ENCODE measurements around the gene ADAM19.
A peak's percentile ranks its signal among the peaks of the same experiment; 100 is the strongest.

ADAM19 gene

DNA sequence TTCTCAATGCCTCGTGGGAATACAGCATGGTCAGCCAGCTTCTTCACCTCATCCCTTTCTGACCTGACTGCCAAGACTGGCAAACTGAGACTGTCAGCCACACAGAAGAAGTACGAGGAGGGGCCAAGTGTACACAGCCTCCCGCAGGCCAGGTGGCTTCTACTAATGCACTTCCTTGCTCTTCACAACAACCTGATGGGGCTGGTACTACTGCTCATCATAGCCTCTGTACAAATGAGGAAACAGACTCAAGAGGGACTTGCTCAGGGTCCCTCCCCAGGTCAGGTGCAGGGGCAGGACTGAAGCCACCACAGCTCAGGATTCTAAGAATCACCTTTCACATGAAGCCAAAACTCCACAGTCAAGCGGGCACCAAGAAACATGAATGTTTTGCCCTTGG lies 94.3 kb downstream of the ADAM19 start:
- peak; percentile 34 for DNase-seq

DNA sequence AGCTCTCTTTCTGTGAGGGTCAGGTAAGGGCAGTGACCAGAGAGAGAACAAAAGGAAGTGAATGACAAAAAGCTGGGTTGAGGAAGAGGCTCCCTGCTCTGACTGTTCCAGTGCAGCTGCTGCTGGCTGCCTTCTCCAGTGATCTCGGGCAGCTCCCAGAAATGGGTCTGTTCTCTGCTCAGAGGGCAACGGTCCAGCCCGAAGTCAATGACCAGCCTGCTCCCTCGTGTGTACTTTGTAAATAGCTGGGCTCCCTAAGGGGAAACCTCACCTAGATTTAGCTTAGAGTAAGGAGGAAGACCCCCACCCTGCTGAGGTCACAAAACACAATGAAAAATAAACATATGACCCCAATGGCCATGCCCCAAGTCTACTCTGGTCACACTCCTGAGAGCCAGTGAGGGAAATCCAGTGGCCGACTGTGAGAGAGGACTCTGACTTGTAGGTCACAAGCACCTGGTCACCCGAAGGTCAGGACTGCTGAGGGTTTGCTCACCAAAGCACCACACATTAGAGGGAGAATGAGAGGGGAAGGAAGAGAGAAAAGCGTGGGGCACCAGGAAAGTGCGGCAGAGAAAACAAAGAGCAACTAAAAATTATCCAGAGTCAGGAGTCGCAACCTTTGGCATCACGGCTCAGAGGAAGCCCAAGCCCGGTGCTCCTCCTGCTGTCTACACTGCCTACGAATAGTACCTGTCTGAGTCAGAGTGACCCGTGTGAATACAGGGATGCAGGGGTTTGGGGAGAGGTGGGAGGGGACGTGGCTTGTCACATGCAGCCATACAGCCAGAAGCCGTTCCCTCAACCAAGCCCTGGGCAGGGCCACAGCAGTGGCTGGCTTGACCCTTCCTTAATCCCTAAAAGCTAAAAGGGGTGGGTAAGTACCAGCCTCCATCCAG lies 95.7 kb downstream of the ADAM19 start:
- peak; percentile 55 for DNase-seq

DNA sequence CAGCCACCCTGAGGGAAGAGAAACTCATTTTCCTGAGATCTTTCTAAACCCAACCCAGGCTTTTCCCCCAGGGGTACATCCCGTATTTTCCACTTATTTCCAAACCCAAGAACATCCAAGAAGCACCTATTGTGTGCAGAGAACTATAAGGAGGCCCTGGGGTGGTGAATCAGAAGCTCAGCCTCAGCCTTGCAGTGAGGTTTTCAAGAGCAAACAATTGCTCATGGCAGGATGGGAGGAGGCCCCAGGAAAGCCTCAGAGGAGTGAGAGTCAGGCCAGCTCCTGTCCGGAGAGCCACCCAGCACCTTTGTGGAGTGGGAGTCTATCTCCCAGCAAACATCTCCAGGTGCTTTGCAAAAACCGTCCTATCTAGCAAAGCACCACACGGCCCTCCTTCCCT lies 96.4 kb downstream of the ADAM19 start:
- no peak for DNase-seq

- DNase-seq, result no peak
Measured at GRCh38 chr5:157478726-157479125, 96.8 kb downstream of the ADAM19 start.

- DNase-seq, result no peak
Measured at GRCh38 chr5:157477814-157478494, 97.6 kb downstream of the ADAM19 start.

DNA sequence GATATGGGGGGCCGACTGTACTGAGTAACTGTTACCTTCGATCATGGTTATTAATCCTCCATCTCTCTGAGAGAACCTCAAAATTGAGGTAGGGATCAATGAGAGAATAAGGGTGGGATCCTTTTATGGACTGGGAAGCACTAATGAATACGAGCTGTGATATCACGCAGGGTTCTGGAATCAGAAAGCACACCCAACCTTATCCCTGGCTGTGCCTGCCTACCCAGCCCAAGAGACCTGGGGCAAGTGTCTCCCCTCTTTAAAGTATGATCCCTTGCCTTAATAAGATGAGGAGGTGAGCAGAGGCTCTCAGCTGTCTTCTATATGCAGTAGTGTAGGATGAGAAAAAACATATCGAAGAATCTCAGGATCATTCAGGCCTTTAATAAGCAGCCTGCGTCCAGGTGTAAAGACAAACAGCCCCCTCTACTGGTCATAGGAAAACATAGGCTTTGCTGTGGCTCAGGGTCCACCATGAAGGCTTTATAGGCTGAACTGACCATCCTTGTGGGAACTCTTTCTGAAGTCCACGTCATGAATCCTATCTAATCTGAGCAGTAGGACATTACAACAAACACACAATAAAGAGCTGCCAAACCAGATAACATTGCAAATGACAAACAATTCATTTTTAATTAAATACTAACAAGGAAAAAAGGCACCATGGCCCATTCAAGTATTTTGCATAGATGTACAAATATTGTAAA lies 98.7 kb downstream of the ADAM19 start:
- DNase-seq, result peak; percentile 78

DNA sequence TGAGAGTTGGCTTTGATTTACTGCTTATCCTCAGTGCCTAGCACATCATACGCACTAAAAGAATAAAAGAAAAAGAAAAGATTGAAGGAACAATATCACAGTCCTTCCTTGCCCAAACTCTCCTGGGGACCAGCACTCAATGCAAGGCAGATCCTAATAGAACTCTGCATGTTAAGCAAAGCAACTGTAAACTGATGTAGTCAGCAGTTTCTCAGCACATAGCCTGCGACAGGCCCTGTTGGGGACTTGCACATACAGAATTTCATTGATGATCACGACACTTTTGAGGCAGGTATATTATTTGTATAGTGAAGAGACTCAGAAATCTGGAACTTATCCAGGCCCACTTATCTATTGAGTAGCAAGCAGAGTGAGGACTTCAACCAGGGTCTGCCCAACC lies 100.1 kb downstream of the ADAM19 start:
- DNase-seq, result no peak

- DNase-seq, result peak; percentile 56
Measured at GRCh38 chr5:157473383-157474320, 101.9 kb downstream of the ADAM19 start.

- DNase-seq, result peak; percentile 70
Measured at GRCh38 chr5:157471709-157472108, 103.9 kb downstream of the ADAM19 start.

DNA sequence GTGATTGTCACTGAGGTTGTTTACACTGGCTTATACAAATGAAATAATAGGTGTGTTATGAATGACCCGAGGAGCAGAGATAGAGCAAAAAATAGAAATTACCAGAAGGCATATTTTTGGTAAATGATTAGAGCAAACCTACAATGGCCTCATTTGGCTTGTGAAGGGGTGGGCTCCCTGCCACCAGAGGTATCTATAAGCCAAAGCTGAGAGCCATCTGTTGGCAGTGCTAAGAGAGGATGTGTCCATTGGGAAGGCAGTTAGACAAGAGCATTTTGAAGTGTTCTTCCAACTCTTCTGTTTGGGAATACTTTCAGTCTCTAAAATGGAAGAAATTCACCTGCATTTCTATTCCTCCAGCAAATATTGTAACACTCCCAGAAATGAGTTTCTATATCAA lies 104.9 kb downstream of the ADAM19 start:
- DNase-seq, result no peak

GRCh38 chr5:157469687-157470086 lies 105.9 kb downstream of the ADAM19 start:
- no peak for DNase-seq

DNA sequence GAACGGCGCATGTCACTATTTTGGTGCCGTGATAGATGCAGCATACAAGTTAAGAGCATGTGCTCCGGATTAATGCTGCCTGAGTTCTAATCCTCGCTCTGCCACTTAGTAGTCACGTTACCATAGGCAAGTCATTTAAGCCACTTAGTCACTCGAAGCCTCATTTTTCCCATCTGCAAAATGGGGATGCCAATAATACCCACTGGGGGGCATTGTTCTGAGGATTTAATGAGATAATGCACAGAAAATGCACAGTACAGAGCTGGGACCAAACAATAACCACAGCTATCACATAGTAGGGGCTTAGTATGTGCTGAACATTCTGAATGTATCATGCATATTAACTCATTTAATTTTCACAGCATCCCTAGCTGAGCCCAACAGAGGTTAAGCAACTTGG lies 106.5 kb downstream of the ADAM19 start:
- no peak for DNase-seq

DNA sequence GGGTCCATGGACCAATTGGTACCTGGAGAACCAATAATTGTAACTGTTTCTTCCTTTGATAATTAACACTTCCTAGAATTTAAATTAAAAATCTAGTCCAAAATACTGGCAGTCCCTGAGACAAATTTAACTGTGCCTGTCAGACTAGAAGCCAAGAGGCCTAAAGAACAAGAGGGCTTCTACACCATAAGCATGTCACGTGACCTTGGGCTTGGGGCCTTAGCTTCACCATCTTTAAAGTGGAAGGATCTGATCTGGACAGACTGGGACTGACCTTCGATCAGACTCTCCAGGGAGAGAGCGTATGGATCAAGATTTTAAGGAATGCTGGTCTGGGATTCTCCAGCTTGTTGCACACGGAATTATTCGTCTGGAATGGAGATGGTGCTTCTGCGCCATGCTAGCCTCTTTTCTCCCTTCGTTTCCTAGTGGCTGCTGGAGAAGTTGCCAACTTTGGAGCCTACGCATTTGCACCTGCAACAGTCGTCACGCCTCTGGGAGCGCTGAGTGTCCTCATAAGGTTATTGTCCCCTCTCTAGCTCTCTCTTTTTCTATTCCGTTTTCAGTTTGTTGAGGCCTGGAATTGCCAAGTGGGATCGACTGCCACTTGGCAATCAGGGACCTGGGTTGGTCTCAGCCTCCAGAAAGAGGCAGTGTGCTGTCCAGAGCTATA lies 107.1 kb downstream of the ADAM19 start:
- DNase-seq, result no peak

DNA sequence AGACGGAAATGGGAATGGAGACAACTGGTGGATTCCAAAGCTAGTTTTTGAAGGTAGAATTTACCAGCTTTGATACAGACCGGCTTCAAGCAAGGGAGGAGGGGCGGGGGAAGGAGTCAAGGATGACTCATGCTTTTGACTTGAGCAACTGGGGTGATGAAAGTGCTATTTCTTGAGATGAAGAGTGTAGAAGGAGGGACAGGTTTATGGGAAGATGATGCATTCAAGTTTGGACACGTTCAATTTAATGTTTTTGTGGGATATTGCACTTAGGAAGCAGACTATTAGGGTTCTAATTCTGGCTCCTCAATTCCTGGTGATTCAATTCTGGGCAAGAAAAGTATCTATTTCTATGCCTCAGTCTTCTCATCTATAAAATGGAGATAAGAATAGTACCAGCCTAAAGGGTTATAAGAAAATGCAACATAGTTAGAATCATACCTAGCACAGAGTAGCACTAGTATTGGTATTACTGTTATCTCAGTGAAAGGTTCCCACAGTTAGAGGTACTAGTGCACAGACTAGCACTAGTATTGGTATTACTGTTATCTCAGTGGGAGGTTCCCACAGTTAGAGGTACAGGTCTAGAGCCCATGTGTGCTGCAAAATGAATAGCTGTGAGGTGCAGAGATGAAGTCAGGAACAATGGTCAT lies 110.9 kb downstream of the ADAM19 start:
- peak; percentile 91 for DNase-seq

DNA sequence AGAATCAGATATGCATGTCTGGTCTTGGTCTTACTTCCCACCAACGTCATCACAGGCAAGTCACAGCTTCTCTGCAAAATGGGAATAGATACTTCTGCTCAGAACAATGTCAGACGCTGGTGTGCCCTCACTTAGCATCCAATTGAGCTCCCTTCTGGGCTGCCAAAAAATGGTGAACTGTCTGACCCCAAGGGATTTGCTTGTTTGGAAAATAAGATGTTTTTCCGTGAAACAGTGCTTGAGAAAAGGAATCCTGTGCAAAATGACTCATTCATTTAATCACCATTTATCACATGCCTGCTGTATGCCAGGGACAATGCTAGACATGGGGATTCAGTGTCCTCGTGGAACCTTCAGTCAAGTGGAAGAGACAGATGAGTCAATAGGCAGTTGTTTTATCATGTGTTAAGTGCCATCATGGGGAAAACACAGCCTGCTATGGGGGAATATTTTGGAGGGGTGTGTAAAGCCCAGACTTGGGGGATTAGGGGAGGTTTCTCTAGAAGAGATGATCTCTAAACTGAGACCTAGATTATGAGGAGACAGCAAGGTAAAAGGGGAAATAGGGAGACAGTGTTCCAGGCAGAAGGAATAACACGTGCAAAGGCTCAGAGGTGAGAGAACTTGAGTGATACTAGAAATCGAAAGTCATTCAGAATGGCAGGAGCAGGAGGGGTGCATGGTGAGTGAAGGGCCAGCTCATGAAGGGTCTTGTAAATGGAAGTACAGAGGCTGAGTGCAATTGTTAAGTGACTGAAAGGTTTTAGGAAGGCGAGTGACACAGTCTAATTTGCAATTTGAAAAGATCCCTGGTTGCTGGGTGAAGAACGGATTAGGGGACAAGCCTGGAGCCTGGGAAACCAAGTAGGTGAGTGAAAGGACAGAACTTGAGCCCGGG lies 111.7 kb downstream of the ADAM19 start:
- DNase-seq, result peak; percentile 49

GRCh38 chr5:157463081-157463480 lies 112.5 kb downstream of the ADAM19 start:
- peak; percentile 74 for DNase-seq

DNA sequence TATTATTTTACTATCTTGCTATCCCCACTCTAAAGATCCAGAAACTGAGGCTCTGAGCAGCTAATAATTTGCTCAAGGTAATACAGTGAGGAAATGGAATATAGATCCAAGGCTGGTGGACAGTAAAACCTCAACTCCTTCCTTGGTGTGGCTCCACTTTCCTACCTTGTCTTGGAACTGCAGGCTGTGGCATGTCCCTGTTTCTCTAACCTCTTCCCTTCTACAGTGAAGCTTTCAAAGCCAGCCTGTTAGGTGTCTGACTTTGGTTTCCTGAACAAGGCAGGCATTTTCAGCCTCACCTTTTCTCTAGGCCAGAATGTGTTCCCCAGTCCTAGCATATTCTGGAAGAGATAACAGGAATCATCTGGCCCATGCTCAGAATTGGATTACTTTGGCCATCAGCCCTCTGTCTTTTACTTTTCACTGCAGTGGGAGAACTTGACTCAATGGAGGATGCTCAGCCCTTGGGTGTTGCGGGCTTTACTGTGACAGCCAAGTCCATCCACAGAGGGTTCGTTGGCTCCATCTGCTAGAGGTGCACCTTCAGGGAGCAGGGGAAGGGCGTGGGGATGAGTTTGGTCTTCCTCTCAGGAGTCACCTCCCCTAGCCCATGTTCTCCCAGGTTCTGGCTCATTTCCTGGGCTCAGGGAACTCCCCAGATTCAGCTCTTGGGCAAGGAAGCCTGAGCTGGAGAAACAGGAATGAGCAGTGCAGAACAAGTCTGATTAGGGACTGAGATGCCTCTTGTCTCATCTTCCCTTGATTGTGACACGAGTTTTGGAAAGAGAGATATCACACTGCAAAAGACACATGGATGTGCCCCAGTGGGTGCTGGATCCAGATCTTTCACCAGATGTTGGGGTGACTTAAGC lies 114.4 kb downstream of the ADAM19 start:
- DNase-seq, result peak; percentile 46

GRCh38 chr5:157459715-157460599 lies 115.6 kb downstream of the ADAM19 start, which contains the start of gene NIPAL4:
TSS of gene NIPAL4 (plus strand) at chr5:157460213. CDS start at chr5:157460321, 108 bp downstream.
- DNase-seq, result peak; percentile 66

All from islet precursor cell (in vitro differentiated cells).